GM12878 (cell line): ENCODE results near the gene POLR2L. TPM values are rescaled to one million over a fixed set of nuclear protein-coding genes. Genes with fewer than 3 reads are reported as not detected.
A peak's percentile ranks its signal among the peaks of the same experiment; 100 is the strongest.

Experiments used
- ATAC-seq: fragments of 200-7000 bp; cut with Tn5 transposase; 3 replicates; pipeline ENCODE4 v1.9.1; 2020; ENCODE audit warnings: mild to moderate bottlenecking, moderate library complexity
- BruUV-seq: library from RNA; stranded (reverse); fragments of 400-500 nt; replicated peaks from 2 replicates; lab custom pipeline; 2021; lab: Mats Ljungman, UMichigan
- CTCF ChIA-PET: fragments of 300-600 bp; sonication (Branson Sonifier 250); formaldehyde crosslinking; extraction: SDS; loops from one replicate; lab custom pipeline; 2021; ENCODE audit warnings: inconsistent platforms; lab: Yijun Ruan, JAX
- POLR2A ChIA-PET: fragments of 350-600 bp; formaldehyde crosslinking; extraction: SDS; loops from one replicate; lab custom pipeline; 2021; ENCODE audit warnings: inconsistent platforms; lab: Charles Lee
- RAD21 ChIA-PET: fragments of 300-600 bp; sonication (Branson Sonifier 250); formaldehyde crosslinking; loops from one replicate; lab custom pipeline; 2023; ENCODE audit warnings: antibody characterized with exemption; ENCODE audit not compliant: unreplicated experiment; lab: Charles Lee
- SMC1A ChIA-PET: fragments of 300-600 bp; sonication (Branson Sonifier 250); formaldehyde crosslinking; loops from one replicate; lab custom pipeline; 2023; ENCODE audit not compliant: unreplicated experiment, uncharacterized antibody; lab: Charles Lee
- DNase-seq: peaks from one replicate; pipeline ENCODE4 v3.0.0-alpha.2; 2011; ENCODE audit warnings: low read depth, low spot score
- FAIRE-seq: peaks from 3 replicates; lab custom pipeline; 2011; peaks lifted over from hg19 to GRCh38; lab: Jason Lieb, UNC
- H2AFZ ChIP-seq: 2 replicates; pipeline ENCODE4 v1.6.0; 2011; ENCODE audit warnings: low read depth, low read length, control low read depth; ENCODE audit not compliant: control insufficient read depth
- H3K27ac ChIP-seq: 2 replicates; pipeline ENCODE4 v1.5.1; 2011; ENCODE audit warnings: control low read depth; ENCODE audit not compliant: control insufficient read depth, insufficient read depth
- H3K27me3 ChIP-seq, 2 experiments: replicated peaks in 1 of 2; 2 replicates each; pipeline versions ENCODE4 v1.6.0 to v1.6.1; 2011; ENCODE audit warnings: low read length in 1 of 2; ENCODE audit not compliant: control insufficient read depth in 2 of 2, insufficient read depth in 2 of 2
- H3K36me3 ChIP-seq, 2 experiments: 2 replicates each; pipeline ENCODE4 v1.5.1; 2011; ENCODE audit warnings: low read length in 1 of 2; ENCODE audit not compliant: control insufficient read depth in 2 of 2, insufficient read depth in 2 of 2
- H3K4me1 ChIP-seq: 2 replicates; pipeline ENCODE4 v1.6.1; 2011; ENCODE audit warnings: mild to moderate bottlenecking, low read length, moderate library complexity, mixed read lengths; ENCODE audit not compliant: control insufficient read depth, insufficient read depth
- H3K4me2 ChIP-seq: 2 replicates; pipeline ENCODE4 v1.6.0; 2011; ENCODE audit warnings: control low read depth; ENCODE audit not compliant: control insufficient read depth, insufficient read depth
- H3K4me3 ChIP-seq: fragments of 200-600 bp; sonication (generic); 2 replicates; pipeline ENCODE4 v1.5.1; 2016
- H3K79me2 ChIP-seq: 2 replicates; pipeline ENCODE4 v1.6.0; 2011; ENCODE audit warnings: low read length; ENCODE audit not compliant: control insufficient read depth, insufficient read depth
- H3K9ac ChIP-seq: 2 replicates; pipeline ENCODE4 v1.8.0; 2011; ENCODE audit warnings: low read length, control low read depth, mixed read lengths; ENCODE audit not compliant: control insufficient read depth, insufficient read depth
- H3K9me3 ChIP-seq: replicated peaks from 3 replicates; pipeline ENCODE4 v1.5.1; 2011; ENCODE audit warnings: mild to moderate bottlenecking, low read length; ENCODE audit not compliant: control insufficient read depth, insufficient read depth
- H4K20me1 ChIP-seq: 2 replicates; pipeline ENCODE4 v1.6.0; 2011; ENCODE audit not compliant: control insufficient read depth, insufficient read depth
- BHLHE40 ChIP-seq, 2 experiments: fragments of 450-650 bp in 1 of 2; IDR thresholded peaks; 2 replicates each; pipeline ENCODE4 v1.6.1; 2011 to 2017; ENCODE audit warnings: low read depth in 2 of 2, borderline replicate concordance in 1 of 2, improper control_type of control experiment in 1 of 2, low read length in 1 of 2, mild to moderate bottlenecking in 1 of 2
- CBFB ChIP-seq: IDR thresholded peaks from 2 replicates; pipeline ENCODE4 v1.6.1; 2016; ENCODE audit warnings: antibody characterized with exemption, low read depth
- CTCF ChIP-seq, 3 experiments: IDR thresholded peaks in 2 of 3; conservative IDR thresholded peaks in 1 of 3; 2 replicates each; pipeline ENCODE4 v1.5.1; 2011; ENCODE audit warnings: low read depth in 3 of 3, low read length in 3 of 3, mild to moderate bottlenecking in 3 of 3, control low read depth in 2 of 3, moderate library complexity in 2 of 3, inconsistent platforms in 1 of 3, mixed read lengths in 1 of 3; ENCODE audit not compliant: control insufficient read depth in 2 of 3, insufficient read depth in 1 of 3; ENCODE audit errors: extremely low read depth in 1 of 3
- DPF2 ChIP-seq: fragments of 450-650 bp; IDR thresholded peaks from 2 replicates; pipeline ENCODE4 v1.6.1; 2017; ENCODE audit warnings: mild to moderate bottlenecking
- E2F8 ChIP-seq: fragments of 450-650 bp; IDR thresholded peaks from 2 replicates; pipeline ENCODE4 v1.6.1; 2018; ENCODE audit warnings: mild to moderate bottlenecking, low read depth, moderate library complexity; ENCODE audit not compliant: partially characterized antibody
- IRF3 ChIP-seq: fragments of 450-650 bp; IDR thresholded peaks from 2 replicates; pipeline ENCODE4 v1.6.1; 2014; ENCODE audit warnings: mild to moderate bottlenecking
- MLLT1 ChIP-seq: fragments of 450-650 bp; IDR thresholded peaks from 2 replicates; pipeline ENCODE4 v1.6.1; 2016; ENCODE audit warnings: mild to moderate bottlenecking
- NFYB ChIP-seq: IDR thresholded peaks from 2 replicates; pipeline ENCODE4 v1.6.1; 2011; ENCODE audit warnings: low read depth, mild to moderate bottlenecking, low read length, improper control_type of control experiment, moderate library complexity; ENCODE audit not compliant: insufficient read depth
- NR2C1 ChIP-seq: fragments of 450-650 bp; IDR thresholded peaks from 2 replicates; pipeline ENCODE4 v1.6.1; 2017; ENCODE audit warnings: antibody characterized with exemption, mild to moderate bottlenecking, moderate library complexity
- NR2F1 ChIP-seq: fragments of 450-650 bp; conservative IDR thresholded peaks from 2 replicates; pipeline ENCODE4 v1.6.1; 2017; ENCODE audit warnings: mild to moderate bottlenecking
- RAD21 ChIP-seq: IDR thresholded peaks from 2 replicates; pipeline ENCODE4 v1.6.1; 2011; ENCODE audit warnings: mild to moderate bottlenecking, low read depth, low read length, moderate library complexity; ENCODE audit not compliant: insufficient read depth
- RUNX3 ChIP-seq: IDR thresholded peaks from 2 replicates; pipeline ENCODE4 v1.6.1; 2012; ENCODE audit warnings: low read length, inconsistent platforms
- SMARCA5 ChIP-seq: fragments of 450-650 bp; IDR thresholded peaks from 2 replicates; pipeline ENCODE4 v1.6.1; 2017; ENCODE audit warnings: mild to moderate bottlenecking
- ZSCAN29 ChIP-seq: fragments of 450-650 bp; IDR thresholded peaks from 2 replicates; pipeline ENCODE4 v1.6.1; 2017; ENCODE audit warnings: mild to moderate bottlenecking, moderate library complexity
- WGBS: methylation state at CpG from one replicate; pipeline ENCODE4 v1.1.6; 2016; ENCODE audit warnings: low lambda C conversion rate; ENCODE audit not compliant: insufficient replicate concordance, insufficient coverage; ENCODE audit errors: missing lambda C conversion rate; 5-methylcytosine and 5-hydroxymethylcytosine counted together
- in situ Hi-C: fragments of 300-500 bp; cut with MboI; formaldehyde crosslinking; loops from 9 replicates; pipeline ENCODE4 v1.14.3; 2018; ENCODE audit warnings: mixed read lengths
- intact Hi-C: fragments of 100-400 bp; cut with micrococcal nuclease; formaldehyde crosslinking; loops from one replicate; pipeline ENCODE4 v1.14.2; 2022; ENCODE audit not compliant: unreplicated experiment
- polyA plus RNA-seq, 11 experiments: library from polyadenylated mRNA; depleted of rRNA in 4 of 11; unstranded in 6 of 11; stranded (reverse) in 5 of 11; fragments of >200 nt; fragmentation: Nextera tagmentation in 4 of 11; fragmentation: Illumina TruSeq in 1 of 11; extraction: Ambion mirVana in 4 of 11; extraction: Trizol in 1 of 11; gene quantifications; 1 replicate in 1 of 11; 2 replicates in 10 of 11; pipeline versions ENCODE4 v1.2.1 to v1.2.3, GENCODE V29; 2011 to 2016; ENCODE audit warnings: inconsistent platforms in 2 of 11, missing spikeins in 2 of 11, low read depth in 1 of 11
- total RNA-seq, 4 experiments: library from RNA; depleted of rRNA in 3 of 4; stranded (reverse); fragments of >200 nt in 3 of 4; fragmentation: Illumina TruSeq in 1 of 4; extraction: Trizol in 1 of 4; gene quantifications; 2 replicates each; pipeline versions ENCODE4 v1.2.1 to v1.2.3, GENCODE V29; 2013 to 2021

The POLR2L gene
- total and polyA plus RNA-seq, 10 of the 15 experiments (the other 5 are each of a cell fraction or from before 2014, with no cell fraction given): 23.1 to 497 (median 125) TPM

GRCh38 chr11:808427-809286, 33.7 kb downstream of the POLR2L start:
- H3K27me3 ChIP-seq: no peaks in the 10 kb centered on the region
- WGBS: under 1% methylated on average over 32 of the region's 36 CpGs
- SMC1A ChIA-PET: interaction anchor here (1.9 kb wide), 1 partner anchor 10 kb away, joined by 5 read pairs; the partner anchor contains the start of gene PNPLA2
- peak overlapping the region; percentile 98 for H3K9ac ChIP-seq
- H3K4me1 ChIP-seq: peaks cover 16% of the 10 kb centered on the region
- CTCF ChIA-PET: interaction anchor here (1.2 kb wide), 1 partner anchor 36 kb away, joined by 3 read pairs; no protein-coding TSS in a partner anchor
- H3K79me2 ChIP-seq: peaks cover 48% of the 10 kb centered on the region
- H4K20me1 ChIP-seq: peaks cover 5% of the 10 kb centered on the region; the same call in 1 of the 2 replicates
- peak; percentile 26 for ATAC-seq
- H3K36me3 ChIP-seq: peaks cover 8 to 24% of the 10 kb centered on the region in 2 experiments; a peak in 3 of 4 replicates
- intact Hi-C loops (loop anchor here (1.0 kb wide), 1 partner anchor 11 kb away; no protein-coding TSS in a partner anchor), in situ Hi-C loops (loop anchor here (25.0 kb wide), 1 partner anchor 1579 kb away; the partner anchor contains the start of gene CD81)
- H3K4me2 ChIP-seq: peak overlapping the region; percentile 88
- peak overlapping the region; percentile 100 for H2AFZ ChIP-seq
- peak overlapping the region; percentile 98 for H3K4me3 ChIP-seq
- RAD21 ChIA-PET: interaction anchor here (1.1 to 1.7 kb wide), 4 partner anchors 11 to 38 kb away, joined by 3 to 13 read pairs (median 6); partner anchors contain the start of genes PNPLA2 and TSPAN4
- H3K9me3 ChIP-seq: no peaks in the 10 kb centered on the region
- peak overlapping the region; percentile 99 for H3K27ac ChIP-seq
- FAIRE-seq: no peak
- POLR2A ChIA-PET: interaction anchor here (0.8 to 3.3 kb wide), 8 partner anchors 10 to 362 kb away, joined by 3 to 32 read pairs (median 6); partner anchors contain the start of genes CD151, DEAF1, PNPLA2 and TMEM80
- BruUV-seq: TSS peak; percentile 88
- no peak for DNase-seq
- TF ChIP-seq RAD21: no peak
- no peak for TF ChIP-seq E2F8
- no peak for TF ChIP-seq DPF2
- TF ChIP-seq RUNX3: peak; percentile 61
- 0 out of 2 replicates have a peak, but pooled peaks have one; percentile 27 for TF ChIP-seq NR2F1
- TF ChIP-seq CTCF (IDR thresholded peaks at IDR 0.05 in 2 of 3, conservative IDR thresholded peaks at IDR 0.05 in 1 of 3; ENCODE audit: control insufficient read depth in 2 of 3, extremely low read depth in 1 of 3, insufficient read depth in 1 of 3, low read depth in 3 of 3, low read length in 3 of 3): peak; percentile 11 to 45 (median 19); a peak in 4 of 6 replicates
- 0 out of 2 replicates have a peak, but pooled peaks have one; percentile 34 for TF ChIP-seq CBFB
- TF ChIP-seq MLLT1: peak; percentile 48; the same call in 1 of the 2 replicates
- TF ChIP-seq NFYB: no peak
- peak; percentile 16 to 64; a peak in 1 of 4 replicates for TF ChIP-seq BHLHE40 (IDR thresholded peaks at IDR 0.05; ENCODE audit: borderline replicate concordance in 1 of 2, low read depth in 2 of 2, low read length in 1 of 2)
- 0 out of 2 replicates have a peak, but pooled peaks have one; percentile 71 for TF ChIP-seq SMARCA5
- TF ChIP-seq IRF3: 0 out of 2 replicates have a peak, but pooled peaks have one; percentile 10
- TF ChIP-seq NR2C1: no peak
- no peak for TF ChIP-seq ZSCAN29
